Adrenal gland (tissue), 12 donors: ENCODE measurements around the gene CAMKMT. TPM values are rescaled to one million over a fixed set of nuclear protein-coding genes. Genes with fewer than 3 reads are reported as not detected.

Experiments used
- DNase-seq, 7 donors: peaks; one replicate each; pipeline ENCODE4 v3.0.0-alpha.2; 2019 to 2020
- H3K27ac ChIP-seq, 5 donors: fragments of 200-600 bp; sonication (generic) in 4 of 5; 1 replicate in 3 of 5; 2 replicates in 2 of 5; pipeline versions ENCODE4 v1.5.1 to v1.8.0; 2016 to 2020; ENCODE audit warnings: mild to moderate bottlenecking in 1 of 5
- H3K27me3 ChIP-seq: fragments of 200-600 bp; 2 replicates; pipeline ENCODE4 v1.8.0; 2021
- H3K36me3 ChIP-seq, 2 donors: fragments of 200-600 bp; replicated peaks in 1 of 2; 1 replicate in 1 of 2; 2 replicates in 1 of 2; pipeline versions ENCODE4 v1.5.1 to v1.8.0; 2018 to 2022
- H3K4me1 ChIP-seq, 2 donors: fragments of 200-600 bp; replicated peaks in 1 of 2; 1 replicate in 1 of 2; 2 replicates in 1 of 2; pipeline versions ENCODE4 v1.5.1 to v1.8.0; 2018 to 2021
- H3K4me3 ChIP-seq, 4 donors: fragments of 200-600 bp; sonication (generic) in 3 of 4; one replicate each; pipeline ENCODE4 v1.5.1; 2016 to 2018
- H3K9me3 ChIP-seq, 3 donors: fragments of 200-600 bp; sonication (generic) in 1 of 3; replicated peaks in 1 of 3; 1 replicate in 2 of 3; 2 replicates in 1 of 3; pipeline versions ENCODE4 v1.5.1 to v1.8.0; 2016 to 2021
- CTCF ChIP-seq, 6 experiments: fragments of 450-650 bp in 4 of 6; fragments of 200-600 bp in 2 of 6; sonication (generic) in 1 of 6; IDR thresholded peaks; 1 replicate in 5 of 6; 2 replicates in 1 of 6; pipeline versions ENCODE4 v1.5.1 to v1.8.0; 2016 to 2021; ENCODE audit warnings: antibody characterized with exemption in 6 of 6, mild to moderate bottlenecking in 2 of 6, moderate library complexity in 1 of 6
- POLR2A ChIP-seq, 2 donors: fragments of 450-650 bp; IDR thresholded peaks; one replicate each; pipeline ENCODE4 v1.6.1; 2017; ENCODE audit warnings: antibody characterized with exemption in 2 of 2, mild to moderate bottlenecking in 2 of 2, moderate library complexity in 1 of 2
- WGBS, 4 donors: extraction: QIAGEN DNeasy Blood & Tissue Kit in 2 of 4; methylation state at CpG; one replicate each; pipeline versions ENCODE4 v1.1.5 to v1.1.7; 2013 to 2017; 5-methylcytosine and 5-hydroxymethylcytosine counted together
- intact Hi-C, 2 donors: fragments of 100-400 bp; cut with DNase I; formaldehyde crosslinking; loops; one replicate each; pipeline versions ENCODE4 v1.14.1 to v1.15.0; 2022 to 2023
- polyA plus RNA-seq, 3 donors: library from polyadenylated mRNA; stranded (reverse); fragments of 200-250 nt in 2 of 3; fragments of 350-450 nt in 1 of 3; fragmentation: Illumina TruSeq in 1 of 3; extraction: RNeasy Lipid Tissue Mini Kit (QIAGEN cat#74804) in 1 of 3; gene quantifications; one replicate each; pipeline ENCODE4 v1.2.3, GENCODE V29; 2013 to 2014
- total RNA-seq, 9 donors: library from RNA; depleted of rRNA in 4 of 9; stranded (reverse); fragments of >200 nt in 4 of 9; fragments of 120-200 nt in 1 of 9; fragmentation: NEBNext Ultra II Directional in 1 of 9; extraction: Animal tissue kit (Norgen Biotek cat#: 25700) in 1 of 9; gene quantifications; one replicate each; pipeline versions ENCODE4 v1.1.0 to v1.2.4, GENCODE V29; 2013 to 2023
- donor health status: healthy with polysubstance abuse.
- donor health status: Bipolar disorder and iron deficiency.
- donor health status: DM: yes; HTN: yes; CAD: no.
- donor health status: DM: no; HTN: no; CAD: no.
- donor health status: DM: no; HTN: no; CAD: no.
- donor health status: DM: yes; HTN: yes; CAD: no.

CAMKMT gene
- total and polyA plus RNA-seq, 12 donors = 2.6 to 14.0 (median 8.6) TPM

- 92 to 100% (median 96%) methylated on average over 2 of the region's 2 CpGs for WGBS, 4 donors
- Histone ChIP-seq H3K9me3 (no peaks in the 10 kb centered on the region), H3K27me3 (no peaks in the 10 kb centered on the region), H3K36me3 (no peaks in the 10 kb centered on the region), H3K4me3 (no peak overlapping the region), H3K27ac (no peak overlapping the region), H3K4me1 (no peaks in the 10 kb centered on the region)
- no peak for DNase-seq
- TF ChIP-seq POLR2A (IDR thresholded peaks at IDR 0.05) (no peak), CTCF (IDR thresholded peaks at IDR 0.05) (no peak)
- intact Hi-C loops = no loop called here
These were observed 357.8 kb downstream of the CAMKMT start for GRCh38 chr2:44719562-44719961.

- H3K9me3 ChIP-seq = no peaks in the 10 kb centered on the region
- H3K36me3 ChIP-seq = no peaks in the 10 kb centered on the region
- 92 to 94% (median 93%) methylated on average over 1 of the region's 1 CpG for whole genome bisulfite sequencing, 4 donors
- no peak for DNase-seq
- H3K4me3 ChIP-seq = no peak overlapping the region
- intact Hi-C loops = no loop called here
- no peaks in the 10 kb centered on the region for H3K4me1 ChIP-seq
- TF ChIP-seq CTCF (IDR thresholded peaks at IDR 0.05) = no peak
- TF ChIP-seq POLR2A (IDR thresholded peaks at IDR 0.05) = no peak
- H3K27me3 ChIP-seq = no peaks in the 10 kb centered on the region
- no peak overlapping the region for H3K27ac ChIP-seq
These were observed 360.4 kb downstream of the CAMKMT start for GRCh38 chr2:44722026-44722625.

- Histone ChIP-seq H3K27ac (no peak overlapping the region), H3K36me3 (no peaks in the 10 kb centered on the region), H3K4me1 (no peaks in the 10 kb centered on the region), H3K27me3 (no peaks in the 10 kb centered on the region), H3K4me3 (no peak overlapping the region), H3K9me3 (no peaks in the 10 kb centered on the region)
- TF ChIP-seq POLR2A (IDR thresholded peaks at IDR 0.05) = no peak
- no peak for TF ChIP-seq CTCF (IDR thresholded peaks at IDR 0.05)
- no peak for DNase-seq
- 89 to 97% (median 90%) methylated on average over 3 of the region's 3 CpGs for WGBS, 4 donors
- intact Hi-C loops = no loop called here
These were observed 362.2 kb downstream of the CAMKMT start for GRCh38 chr2:44723921-44724320.

GRCh38 chr2:44730593-44730992, 368.8 kb downstream of the CAMKMT start:
- TF ChIP-seq POLR2A (IDR thresholded peaks at IDR 0.05) = no peak
- TF ChIP-seq CTCF (IDR thresholded peaks at IDR 0.05) = no peak

More at GRCh38 chr2:44730593-44730992, 368.8 kb downstream of the CAMKMT start:
- Histone ChIP-seq H3K9me3 (no peaks in the 10 kb centered on the region), H3K4me1 (no peaks in the 10 kb centered on the region), H3K36me3 (no peaks in the 10 kb centered on the region), H3K27me3 (no peaks in the 10 kb centered on the region), H3K27ac (no peak overlapping the region), H3K4me3 (no peak overlapping the region)
- DNase-seq = no peak
- intact Hi-C loops = no loop called here
